ENCODE measurements around the gene PATE1. TPM values are rescaled to one million over a fixed set of nuclear protein-coding genes. Genes with fewer than 3 reads are reported as not detected.

The PATE1 gene
- polyA plus RNA-seq, 2 donors = not detected

GRCh38 chr11:125784678-125785077 lies 38.6 kb downstream of the PATE1 start:
- Histone ChIP-seq H3K4me1 (ENCODE audit: control insufficient read depth in 2 of 2, insufficient read depth in 2 of 2, low read length in 1 of 2) (no peaks in the 10 kb centered on the region), H3K27me3 (ENCODE audit: control insufficient read depth in 1 of 2, insufficient read depth in 2 of 2, low read length in 2 of 2) (no peaks in the 10 kb centered on the region), H3K27ac (ENCODE audit: low read depth in 2 of 2, low read length in 1 of 2) (no peak overlapping the region), H3K36me3 (ENCODE audit: control insufficient read depth in 2 of 2, insufficient read depth in 2 of 2, low read length in 1 of 2) (no peaks in the 10 kb centered on the region), H3K9me3 (ENCODE audit: control insufficient read depth in 2 of 2, insufficient read depth in 1 of 2, low read depth in 1 of 2, low read length in 1 of 2) (no peaks in the 10 kb centered on the region), H3K4me3 (ENCODE audit: low read depth in 1 of 2, low read length in 2 of 2) (no peak overlapping the region)
- 54 to 56% methylated on average over 2 of the region's 2 CpGs for WGBS, 2 donors

GRCh38 chr11:125787827-125788226 lies 41.7 kb downstream of the PATE1 start, which contains the start of gene PATE3:
PATE3 (plus strand) TSS chr11:125788127; CDS start chr11:125788152, 25 bp downstream.
- Histone ChIP-seq H3K27ac (ENCODE audit: low read depth in 2 of 2, low read length in 1 of 2) (no peak within 1 kb of the TSS), H3K36me3 (ENCODE audit: control insufficient read depth in 2 of 2, insufficient read depth in 2 of 2, low read length in 1 of 2) (no peaks in the 10 kb centered on the region), H3K4me1 (ENCODE audit: control insufficient read depth in 2 of 2, insufficient read depth in 2 of 2, low read length in 1 of 2) (no peaks in the 10 kb centered on the region), H3K4me3 (ENCODE audit: low read depth in 1 of 2, low read length in 2 of 2) (no peak within 1 kb of the TSS), H3K27me3 (ENCODE audit: control insufficient read depth in 1 of 2, insufficient read depth in 2 of 2, low read length in 2 of 2) (no peaks in the 10 kb centered on the region), H3K9me3 (ENCODE audit: control insufficient read depth in 2 of 2, insufficient read depth in 1 of 2, low read depth in 1 of 2, low read length in 1 of 2) (no peaks in the 10 kb centered on the region)
- 51 to 54% methylated on average over 2 of the region's 2 CpGs for WGBS, 2 donors

DNA sequence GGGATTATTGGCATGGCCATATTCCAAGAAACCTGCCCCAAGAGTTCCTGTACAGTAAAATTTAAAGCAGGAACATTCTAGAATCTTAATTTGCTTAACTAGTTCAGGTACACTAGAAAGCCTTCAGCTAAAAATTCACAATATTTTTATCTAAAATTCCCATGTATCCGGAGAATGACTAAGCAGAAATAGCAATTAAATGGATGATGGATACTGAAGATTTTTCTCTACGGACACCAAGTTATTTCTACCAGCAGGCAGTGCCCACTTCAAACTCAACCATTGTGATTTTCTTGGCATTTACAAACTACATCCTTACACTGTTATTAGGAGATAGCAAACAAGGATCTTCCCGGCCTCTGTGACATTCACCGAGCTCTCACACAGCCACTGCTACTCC lies 44.7 kb downstream of the PATE1 start:
- no peaks in the 10 kb centered on the region for H3K4me1 ChIP-seq (ENCODE audit: control insufficient read depth in 2 of 2, insufficient read depth in 2 of 2, low read length in 1 of 2)
- H3K9me3 ChIP-seq (ENCODE audit: control insufficient read depth in 2 of 2, insufficient read depth in 1 of 2, low read depth in 1 of 2, low read length in 1 of 2) = no peaks in the 10 kb centered on the region
- WGBS, 2 donors = 94 to 96% methylated on average over 4 of the region's 4 CpGs
- no peaks in the 10 kb centered on the region for H3K36me3 ChIP-seq (ENCODE audit: control insufficient read depth in 2 of 2, insufficient read depth in 2 of 2, low read length in 1 of 2)
- no peak overlapping the region for H3K4me3 ChIP-seq (ENCODE audit: low read depth in 1 of 2, low read length in 2 of 2)
- H3K27me3 ChIP-seq (ENCODE audit: control insufficient read depth in 1 of 2, insufficient read depth in 2 of 2, low read length in 2 of 2) = no peaks in the 10 kb centered on the region
- H3K27ac ChIP-seq (ENCODE audit: low read depth in 2 of 2, low read length in 1 of 2) = no peak overlapping the region

GRCh38 chr11:125797641-125798040 lies 51.6 kb downstream of the PATE1 start:
- Histone ChIP-seq H3K4me3 (ENCODE audit: low read depth in 1 of 2, low read length in 2 of 2) (no peak overlapping the region), H3K27ac (ENCODE audit: low read depth in 2 of 2, low read length in 1 of 2) (no peak overlapping the region), H3K36me3 (ENCODE audit: control insufficient read depth in 2 of 2, insufficient read depth in 2 of 2, low read length in 1 of 2) (no peaks in the 10 kb centered on the region), H3K27me3 (ENCODE audit: control insufficient read depth in 1 of 2, insufficient read depth in 2 of 2, low read length in 2 of 2) (no peaks in the 10 kb centered on the region), H3K4me1 (ENCODE audit: control insufficient read depth in 2 of 2, insufficient read depth in 2 of 2, low read length in 1 of 2) (no peaks in the 10 kb centered on the region), H3K9me3 (ENCODE audit: control insufficient read depth in 2 of 2, insufficient read depth in 1 of 2, low read depth in 1 of 2, low read length in 1 of 2) (no peaks in the 10 kb centered on the region)
- 40 to 45% methylated on average over 4 of the region's 4 CpGs for WGBS, 2 donors

Other genes starting within 250 kb of the PATE1 start
- gene EI24, start 176.8 kb upstream of the PATE1 start, polyA plus RNA-seq = 10 to 100 TPM; 22.0 to 69.9 TPM
- gene STT3A, start 153.4 kb upstream of the PATE1 start, polyA plus RNA-seq = 10 to 100 TPM; 19.1 to 38.6 TPM
- 1 to 10 TPM; 4.2 to 6.7 TPM for gene CHEK1, start 121.1 kb upstream of the PATE1 start, polyA plus RNA-seq
- not detected for gene ACRV1, start 65.4 kb upstream of the PATE1 start, polyA plus RNA-seq
- gene PATE2, start 32.5 kb downstream of the PATE1 start, polyA plus RNA-seq = not detected
- not detected for gene PATE3, start 41.8 kb downstream of the PATE1 start, polyA plus RNA-seq
- not detected for gene PATE4, start 87.0 kb downstream of the PATE1 start, polyA plus RNA-seq
- gene HYLS1, start 141.4 kb downstream of the PATE1 start, polyA plus RNA-seq = 1 to 10 TPM; 3.7 to 4.1 TPM
- 1 to 10 TPM; 6.8 to 7.0 TPM for gene PUS3, start 156.9 kb downstream of the PATE1 start, polyA plus RNA-seq
- under 1 TPM; 0.14 to 0.27 TPM for gene DDX25, start 158.2 kb downstream of the PATE1 start, polyA plus RNA-seq
- under 1 TPM; 0.59 to 0.86 TPM for gene VSIG10L2, start 199.8 kb downstream of the PATE1 start, polyA plus RNA-seq

Data from esophagus (tissue), 2 donors.